ENCODE measurements around the gene ZBTB38. TPM values are rescaled to one million over a fixed set of nuclear protein-coding genes. Genes with fewer than 3 reads are reported as not detected.

The ZBTB38 gene
- total and polyA plus RNA-seq, 2 donors (not counting 1 experiment from before 2014, with no cell fraction given) = 96.0 to 191 TPM

DNA sequence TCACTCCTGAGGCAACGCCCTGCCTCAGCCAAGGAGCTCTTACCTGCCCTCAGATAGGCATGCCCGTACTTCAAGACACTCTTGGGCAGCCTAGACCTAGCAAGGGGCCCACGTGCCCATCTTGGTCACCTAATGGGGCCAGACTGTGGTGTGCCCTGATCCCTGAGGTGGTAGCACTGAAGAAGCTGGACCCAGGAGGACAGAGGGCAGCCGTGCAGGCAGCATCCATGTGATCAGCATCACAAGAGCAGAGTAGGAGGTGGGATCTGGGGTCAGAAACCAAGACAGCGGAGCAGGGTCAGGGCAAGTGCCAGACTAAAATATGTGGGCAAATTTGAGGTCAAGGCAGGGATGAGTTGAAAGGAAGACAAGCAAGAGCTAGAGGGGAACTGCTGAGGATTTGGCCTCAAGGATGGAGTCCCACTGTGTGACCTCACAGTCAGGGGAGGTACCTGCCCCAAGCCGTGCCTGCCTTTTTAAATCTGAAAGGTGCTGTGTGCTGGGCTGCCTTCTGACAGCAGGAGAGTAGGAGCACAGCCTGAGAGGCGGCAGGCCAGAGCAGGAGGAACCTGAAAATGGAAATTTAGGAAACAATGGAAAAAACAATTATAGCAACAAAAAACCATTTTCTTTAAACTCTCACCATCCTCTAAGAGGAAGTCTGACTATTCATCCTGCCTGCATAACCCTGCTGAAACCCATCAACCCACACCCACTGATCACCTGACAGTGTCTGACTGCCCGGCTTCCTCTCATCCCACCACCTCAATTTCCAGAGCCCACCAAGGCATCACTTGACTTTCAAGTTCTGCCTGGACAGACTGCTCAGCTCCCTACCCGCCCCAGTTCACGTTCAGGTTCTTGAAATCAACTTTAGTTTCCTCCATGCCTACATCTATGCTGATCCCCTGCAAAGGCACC, 7.3 kb downstream of the ZBTB38 start:
- H3K4me1 ChIP-seq (ENCODE audit: control insufficient read depth, extremely low read depth, insufficient read depth, low read length) = peaks cover 3% of the 10 kb centered on the region
- no peaks in the 10 kb centered on the region for H3K9me3 ChIP-seq (ENCODE audit: control insufficient read depth, insufficient read depth, low read depth, low read length)
- H3K4me3 ChIP-seq (replicated peaks in 1 of 4; ENCODE audit: control extremely low read depth in 1 of 4, insufficient read depth in 1 of 4, low read depth in 3 of 4, low read length in 4 of 4) = no peak overlapping the region
- DNase-seq (ENCODE audit: low read depth in 2 of 2) = no peak
- no peak overlapping the region for H2AFZ ChIP-seq (ENCODE audit: low read length)
- H3K36me3 ChIP-seq (ENCODE audit: control insufficient read depth, insufficient read depth, low read length) = peaks cover 4% of the 10 kb centered on the region
- TF ChIP-seq, protein P1, sequence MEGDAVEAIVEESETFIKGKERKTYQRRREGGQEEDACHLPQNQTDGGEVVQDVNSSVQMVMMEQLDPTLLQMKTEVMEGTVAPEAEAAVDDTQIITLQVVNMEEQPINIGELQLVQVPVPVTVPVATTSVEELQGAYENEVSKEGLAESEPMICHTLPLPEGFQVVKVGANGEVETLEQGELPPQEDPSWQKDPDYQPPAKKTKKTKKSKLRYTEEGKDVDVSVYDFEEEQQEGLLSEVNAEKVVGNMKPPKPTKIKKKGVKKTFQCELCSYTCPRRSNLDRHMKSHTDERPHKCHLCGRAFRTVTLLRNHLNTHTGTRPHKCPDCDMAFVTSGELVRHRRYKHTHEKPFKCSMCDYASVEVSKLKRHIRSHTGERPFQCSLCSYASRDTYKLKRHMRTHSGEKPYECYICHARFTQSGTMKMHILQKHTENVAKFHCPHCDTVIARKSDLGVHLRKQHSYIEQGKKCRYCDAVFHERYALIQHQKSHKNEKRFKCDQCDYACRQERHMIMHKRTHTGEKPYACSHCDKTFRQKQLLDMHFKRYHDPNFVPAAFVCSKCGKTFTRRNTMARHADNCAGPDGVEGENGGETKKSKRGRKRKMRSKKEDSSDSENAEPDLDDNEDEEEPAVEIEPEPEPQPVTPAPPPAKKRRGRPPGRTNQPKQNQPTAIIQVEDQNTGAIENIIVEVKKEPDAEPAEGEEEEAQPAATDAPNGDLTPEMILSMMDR (conservative IDR thresholded peaks at IDR 0.05 in 1 of 2, IDR thresholded peaks at IDR 0.05 in 1 of 2; ENCODE audit: low read depth in 1 of 2, low read length in 2 of 2) = no peak
- no peak for TF ChIP-seq EZH2 (IDR thresholded peaks at IDR 0.05; ENCODE audit: low read length, missing control alignments)
- H3K9ac ChIP-seq (ENCODE audit: insufficient read depth, low read length) = no peak overlapping the region
- peaks cover 50% of the 10 kb centered on the region for H3K79me2 ChIP-seq (ENCODE audit: control insufficient read depth, insufficient read depth, low read length)
- no peak overlapping the region for H3K27ac ChIP-seq (ENCODE audit: insufficient read depth, low read length)
- no peaks in the 10 kb centered on the region for H4K20me1 ChIP-seq (ENCODE audit: control insufficient read depth, extremely low read depth, insufficient read depth, low read length)
- H3K4me2 ChIP-seq (ENCODE audit: extremely low read depth, insufficient read depth, low read length) = no peak overlapping the region
- no peaks in the 10 kb centered on the region for H3K27me3 ChIP-seq (ENCODE audit: control insufficient read depth, insufficient read depth, low read length)

DNA sequence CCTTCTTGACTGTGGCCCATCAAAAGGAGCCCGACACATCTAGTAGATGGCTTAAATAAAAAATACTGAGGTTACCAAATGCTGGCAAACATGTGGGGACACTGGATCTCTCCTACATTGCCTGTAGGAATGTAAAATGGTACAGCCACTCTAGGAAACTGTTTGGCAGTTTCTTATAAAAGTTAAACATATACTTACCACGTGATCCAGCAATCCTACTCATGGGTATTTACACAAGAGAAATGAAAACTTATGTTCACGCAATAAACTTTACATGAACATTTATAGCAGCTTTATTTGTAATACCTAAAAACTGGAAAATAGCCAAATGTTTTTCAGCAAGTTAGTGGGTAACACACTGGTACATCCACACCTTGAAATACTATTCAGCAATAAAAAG, 9.1 kb downstream of the ZBTB38 start:
- H2AFZ ChIP-seq (ENCODE audit: low read length) = no peak overlapping the region
- no peaks in the 10 kb centered on the region for H3K27me3 ChIP-seq (ENCODE audit: control insufficient read depth, insufficient read depth, low read length)
- H3K9me3 ChIP-seq (ENCODE audit: control insufficient read depth, insufficient read depth, low read depth, low read length) = no peaks in the 10 kb centered on the region
- DNase-seq (ENCODE audit: low read depth in 2 of 2) = no peak
- TF ChIP-seq, protein P1 (conservative IDR thresholded peaks at IDR 0.05 in 1 of 2, IDR thresholded peaks at IDR 0.05 in 1 of 2; ENCODE audit: low read depth in 1 of 2, low read length in 2 of 2) = no peak
- no peak for TF ChIP-seq EZH2 (IDR thresholded peaks at IDR 0.05; ENCODE audit: low read length, missing control alignments)
- no peak overlapping the region for H3K27ac ChIP-seq (ENCODE audit: insufficient read depth, low read length)
- H3K4me1 ChIP-seq (ENCODE audit: control insufficient read depth, extremely low read depth, insufficient read depth, low read length) = peaks cover 3% of the 10 kb centered on the region
- H4K20me1 ChIP-seq (ENCODE audit: control insufficient read depth, extremely low read depth, insufficient read depth, low read length) = no peaks in the 10 kb centered on the region
- no peak overlapping the region for H3K4me3 ChIP-seq (replicated peaks in 1 of 4; ENCODE audit: control extremely low read depth in 1 of 4, insufficient read depth in 1 of 4, low read depth in 3 of 4, low read length in 4 of 4)
- no peak overlapping the region for H3K9ac ChIP-seq (ENCODE audit: insufficient read depth, low read length)
- H3K36me3 ChIP-seq (ENCODE audit: control insufficient read depth, insufficient read depth, low read length) = peaks cover 4% of the 10 kb centered on the region
- H3K4me2 ChIP-seq (ENCODE audit: extremely low read depth, insufficient read depth, low read length) = no peak overlapping the region
- peaks cover 53% of the 10 kb centered on the region for H3K79me2 ChIP-seq (ENCODE audit: control insufficient read depth, insufficient read depth, low read length)

DNA sequence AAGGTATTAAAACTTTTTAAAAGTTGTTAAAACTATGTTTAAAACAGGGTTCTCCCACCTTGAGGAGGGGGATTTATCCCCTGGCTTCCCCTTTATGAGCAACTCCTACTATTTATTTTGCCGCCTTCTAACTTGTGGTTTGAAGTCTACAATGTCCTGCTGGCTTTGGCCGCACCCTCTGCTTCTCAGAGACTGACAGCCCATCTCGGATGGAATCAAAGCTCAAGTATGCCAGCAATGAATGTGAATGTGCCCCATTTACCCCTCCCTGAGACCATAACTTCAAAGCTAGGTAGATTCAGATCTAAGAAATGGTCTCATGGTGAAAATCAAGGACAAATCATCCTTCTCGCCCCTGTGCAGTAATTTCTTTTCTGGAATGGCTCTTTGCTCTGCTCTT, 10.3 kb downstream of the ZBTB38 start:
- Histone ChIP-seq H3K79me2 (ENCODE audit: control insufficient read depth, insufficient read depth, low read length) (peaks cover 54% of the 10 kb centered on the region), H3K4me1 (ENCODE audit: control insufficient read depth, extremely low read depth, insufficient read depth, low read length) (no peaks in the 10 kb centered on the region), H2AFZ (ENCODE audit: low read length) (no peak overlapping the region), H3K27ac (ENCODE audit: insufficient read depth, low read length) (no peak overlapping the region), H3K4me2 (ENCODE audit: extremely low read depth, insufficient read depth, low read length) (no peak overlapping the region), H3K36me3 (ENCODE audit: control insufficient read depth, insufficient read depth, low read length) (peaks cover 4% of the 10 kb centered on the region), H3K9ac (ENCODE audit: insufficient read depth, low read length) (no peak overlapping the region), H3K27me3 (ENCODE audit: control insufficient read depth, insufficient read depth, low read length) (no peaks in the 10 kb centered on the region), H4K20me1 (ENCODE audit: control insufficient read depth, extremely low read depth, insufficient read depth, low read length) (no peaks in the 10 kb centered on the region), H3K4me3 (replicated peaks in 1 of 4; ENCODE audit: control extremely low read depth in 1 of 4, insufficient read depth in 1 of 4, low read depth in 3 of 4, low read length in 4 of 4) (no peak overlapping the region), H3K9me3 (ENCODE audit: control insufficient read depth, insufficient read depth, low read depth, low read length) (no peaks in the 10 kb centered on the region)
- TF ChIP-seq, protein P1 (conservative IDR thresholded peaks at IDR 0.05 in 1 of 2, IDR thresholded peaks at IDR 0.05 in 1 of 2; ENCODE audit: low read depth in 1 of 2, low read length in 2 of 2) = no peak
- no peak for TF ChIP-seq EZH2 (IDR thresholded peaks at IDR 0.05; ENCODE audit: low read length, missing control alignments)
- no peak for DNase-seq (ENCODE audit: low read depth in 2 of 2)
